ENCODE data around the gene NBPF12.
"Not testable (repeated sequence)": the region's sequence is repeated elsewhere in the genome, so short reads cannot be mapped to it uniquely, and the experiment has no call there.

NBPF12 gene

GRCh38 chr1:146926413-146926812 lies 11.7 kb upstream of the NBPF12 start:
- H3K36me3 ChIP-seq (ENCODE audit: insufficient read depth, low read length); H4K20me1 ChIP-seq (ENCODE audit: insufficient read depth, low read length); H2AFZ ChIP-seq (ENCODE audit: low read depth, low read length); ATAC-seq (ENCODE audit: insufficient read depth, low read depth); DNase-seq; H3K27me3 ChIP-seq (ENCODE audit: insufficient read depth, low read length, poor library complexity); H3K4me3 ChIP-seq (ENCODE audit: low read depth in 1 of 2, low read length in 2 of 2); H3K4me2 ChIP-seq (ENCODE audit: insufficient read depth, low read length); H3K79me2 ChIP-seq (ENCODE audit: insufficient read depth, low read length); H3K27ac ChIP-seq (ENCODE audit: low read length); H3K9ac ChIP-seq (ENCODE audit: low read depth, low read length); H3K9me3 ChIP-seq (ENCODE audit: insufficient read depth, low read length, severe bottlenecking); H3K4me1 ChIP-seq (ENCODE audit: insufficient read depth, low read length): not testable (repeated sequence)

GRCh38 chr1:146930225-146930624 lies 7.9 kb upstream of the NBPF12 start:
- not testable (repeated sequence) for H3K27me3 ChIP-seq (ENCODE audit: insufficient read depth, low read length, poor library complexity); H3K27ac ChIP-seq (ENCODE audit: low read length); DNase-seq; H2AFZ ChIP-seq (ENCODE audit: low read depth, low read length); H3K9me3 ChIP-seq (ENCODE audit: insufficient read depth, low read length, severe bottlenecking); H4K20me1 ChIP-seq (ENCODE audit: insufficient read depth, low read length); H3K4me2 ChIP-seq (ENCODE audit: insufficient read depth, low read length); ATAC-seq (ENCODE audit: insufficient read depth, low read depth); H3K4me3 ChIP-seq (ENCODE audit: low read depth in 1 of 2, low read length in 2 of 2); H3K79me2 ChIP-seq (ENCODE audit: insufficient read depth, low read length); H3K36me3 ChIP-seq (ENCODE audit: insufficient read depth, low read length); H3K4me1 ChIP-seq (ENCODE audit: insufficient read depth, low read length); H3K9ac ChIP-seq (ENCODE audit: low read depth, low read length)

- peaks cover 14% of the 10 kb centered on the region for H3K79me2 ChIP-seq (ENCODE audit: insufficient read depth, low read length)
- not testable (repeated sequence) for H3K36me3 ChIP-seq (ENCODE audit: insufficient read depth, low read length); H3K9me3 ChIP-seq (ENCODE audit: insufficient read depth, low read length, severe bottlenecking); H3K27me3 ChIP-seq (ENCODE audit: insufficient read depth, low read length, poor library complexity); H3K4me3 ChIP-seq (ENCODE audit: low read depth in 1 of 2, low read length in 2 of 2); H3K4me2 ChIP-seq (ENCODE audit: insufficient read depth, low read length); H3K27ac ChIP-seq (ENCODE audit: low read length); ATAC-seq (ENCODE audit: insufficient read depth, low read depth); H4K20me1 ChIP-seq (ENCODE audit: insufficient read depth, low read length); H3K9ac ChIP-seq (ENCODE audit: low read depth, low read length); H3K4me1 ChIP-seq (ENCODE audit: insufficient read depth, low read length); DNase-seq; H2AFZ ChIP-seq (ENCODE audit: low read depth, low read length)
These were observed 3.5 kb upstream of the NBPF12 start for GRCh38 chr1:146934390-146935223.

- not testable (repeated sequence) for ATAC-seq (ENCODE audit: insufficient read depth, low read depth); H3K9ac ChIP-seq (ENCODE audit: low read depth, low read length); H3K27ac ChIP-seq (ENCODE audit: low read length); H4K20me1 ChIP-seq (ENCODE audit: insufficient read depth, low read length); H2AFZ ChIP-seq (ENCODE audit: low read depth, low read length); H3K36me3 ChIP-seq (ENCODE audit: insufficient read depth, low read length); DNase-seq; H3K9me3 ChIP-seq (ENCODE audit: insufficient read depth, low read length, severe bottlenecking); H3K27me3 ChIP-seq (ENCODE audit: insufficient read depth, low read length, poor library complexity)
- H3K4me3 ChIP-seq (ENCODE audit: low read depth in 1 of 2, low read length in 2 of 2), result peak overlapping the region in 1 of 2 experiments; percentile 32; a peak in 1 of 4 replicates
- H3K4me2 ChIP-seq (ENCODE audit: insufficient read depth, low read length), result peak overlapping the region; percentile 64; the same call in 1 of the 2 replicates
- H3K79me2 ChIP-seq (ENCODE audit: insufficient read depth, low read length), result peaks cover 19% of the 10 kb centered on the region
- H3K4me1 ChIP-seq (ENCODE audit: insufficient read depth, low read length), result peaks cover 12% of the 10 kb centered on the region; the same call in 1 of the 2 replicates
These were observed 662 bp upstream of the NBPF12 start for GRCh38 chr1:146937462-146937861.

- H3K36me3 ChIP-seq (ENCODE audit: insufficient read depth, low read length); H4K20me1 ChIP-seq (ENCODE audit: insufficient read depth, low read length); H3K27me3 ChIP-seq (ENCODE audit: insufficient read depth, low read length, poor library complexity); H3K9me3 ChIP-seq (ENCODE audit: insufficient read depth, low read length, severe bottlenecking): not testable (repeated sequence)
- ATAC-seq (ENCODE audit: insufficient read depth, low read depth), result peak; percentile 54
- H3K79me2 ChIP-seq (ENCODE audit: insufficient read depth, low read length), result peaks cover 19% of the 10 kb centered on the region
- H3K9ac ChIP-seq (ENCODE audit: low read depth, low read length), result peak overlapping the region; percentile 67
- H3K4me1 ChIP-seq (ENCODE audit: insufficient read depth, low read length), result peaks cover 12% of the 10 kb centered on the region; the same call in 1 of the 2 replicates
- H3K27ac ChIP-seq (ENCODE audit: low read length), result peak overlapping the region; percentile 52; the same call in 1 of the 2 replicates
- H2AFZ ChIP-seq (ENCODE audit: low read depth, low read length), result peak overlapping the region; percentile 31
- peak; percentile 36 for DNase-seq
- peak overlapping the region; percentile 63 to 72; a peak in 3 of 4 replicates for H3K4me3 ChIP-seq (ENCODE audit: low read depth in 1 of 2, low read length in 2 of 2)
- peak overlapping the region; percentile 64 for H3K4me2 ChIP-seq (ENCODE audit: insufficient read depth, low read length)
These were observed 1.0 kb downstream of the NBPF12 start for GRCh38 chr1:146938927-146939786.

- not testable (repeated sequence) for H3K36me3 ChIP-seq (ENCODE audit: insufficient read depth, low read length); H3K27me3 ChIP-seq (ENCODE audit: insufficient read depth, low read length, poor library complexity); H2AFZ ChIP-seq (ENCODE audit: low read depth, low read length); H4K20me1 ChIP-seq (ENCODE audit: insufficient read depth, low read length); DNase-seq; H3K9ac ChIP-seq (ENCODE audit: low read depth, low read length); H3K4me3 ChIP-seq (ENCODE audit: low read depth in 1 of 2, low read length in 2 of 2); H3K27ac ChIP-seq (ENCODE audit: low read length); H3K9me3 ChIP-seq (ENCODE audit: insufficient read depth, low read length, severe bottlenecking); ATAC-seq (ENCODE audit: insufficient read depth, low read depth)
- H3K4me1 ChIP-seq (ENCODE audit: insufficient read depth, low read length), result peaks cover 12% of the 10 kb centered on the region; the same call in 1 of the 2 replicates
- peaks cover 19% of the 10 kb centered on the region for H3K79me2 ChIP-seq (ENCODE audit: insufficient read depth, low read length)
- H3K4me2 ChIP-seq (ENCODE audit: insufficient read depth, low read length), result peak overlapping the region; percentile 64; the same call in 1 of the 2 replicates
These were observed 2.2 kb downstream of the NBPF12 start for GRCh38 chr1:146940293-146940692.

GRCh38 chr1:146943342-146943886 lies 5.3 kb downstream of the NBPF12 start:
- not testable (repeated sequence) for H3K27me3 ChIP-seq (ENCODE audit: insufficient read depth, low read length, poor library complexity); H4K20me1 ChIP-seq (ENCODE audit: insufficient read depth, low read length); H3K4me2 ChIP-seq (ENCODE audit: insufficient read depth, low read length); H3K4me3 ChIP-seq (ENCODE audit: low read depth in 1 of 2, low read length in 2 of 2); H3K36me3 ChIP-seq (ENCODE audit: insufficient read depth, low read length); H3K27ac ChIP-seq (ENCODE audit: low read length); ATAC-seq (ENCODE audit: insufficient read depth, low read depth); H3K4me1 ChIP-seq (ENCODE audit: insufficient read depth, low read length); DNase-seq; H3K9ac ChIP-seq (ENCODE audit: low read depth, low read length); H3K9me3 ChIP-seq (ENCODE audit: insufficient read depth, low read length, severe bottlenecking); H2AFZ ChIP-seq (ENCODE audit: low read depth, low read length)
- peaks cover 17% of the 10 kb centered on the region for H3K79me2 ChIP-seq (ENCODE audit: insufficient read depth, low read length)

All from DND-41 (cell line).